Measurements from ENCODE around the gene NKD2.

- TF ChIP-seq EZH2phosphoT487 (IDR thresholded peaks at IDR 0.05; ENCODE audit: insufficient read depth, low read depth) (no peak), EZH2 (IDR thresholded peaks at IDR 0.05; ENCODE audit: insufficient read depth, poor library complexity, severe bottlenecking) (no peak)
Observed at GRCh38 chr5:1043327-1043726, 34.7 kb downstream of the NKD2 start.
